Upper lobe of right lung (tissue), 1 donor: ENCODE measurements around the gene SLAMF1. TPM values are rescaled to one million over a fixed set of nuclear protein-coding genes. Genes with fewer than 3 reads are reported as not detected.
"Not testable (repeated sequence)": the region's sequence is repeated elsewhere in the genome, so short reads cannot be mapped to it uniquely, and the experiment has no call there.

Experiments
- ATAC-seq: fragments of 200-7000 bp; cut with Tn5 transposase; one replicate; pipeline ENCODE4 v1.9.1; 2020; ENCODE audit warnings: mild to moderate bottlenecking, moderate library complexity
- DNase-seq: peaks from one replicate; pipeline ENCODE4 v3.0.0-alpha.2; 2020
- H3K27ac ChIP-seq: fragments of 200-600 bp; one replicate; pipeline ENCODE4 v1.8.0; 2022
- H3K27me3 ChIP-seq: fragments of 200-600 bp; one replicate; pipeline ENCODE4 v1.8.0; 2022; ENCODE audit warnings: mild to moderate bottlenecking
- H3K36me3 ChIP-seq: fragments of 200-600 bp; one replicate; pipeline ENCODE4 v1.8.0; 2022
- H3K4me1 ChIP-seq: fragments of 200-600 bp; one replicate; pipeline ENCODE4 v1.8.0; 2022
- H3K4me3 ChIP-seq: fragments of 200-600 bp; one replicate; pipeline ENCODE4 v1.8.0; 2022; ENCODE audit warnings: mild to moderate bottlenecking
- H3K9me3 ChIP-seq: fragments of 200-600 bp; one replicate; pipeline ENCODE4 v1.8.0; 2022
- CTCF ChIP-seq: fragments of 200-600 bp; IDR thresholded peaks from one replicate; pipeline ENCODE4 v1.8.0; 2022; ENCODE audit warnings: antibody characterized with exemption
- intact Hi-C: fragments of 100-400 bp; cut with DNase I; formaldehyde crosslinking; loops from one replicate; pipeline ENCODE4 v1.11.0; 2022
- total RNA-seq: library from RNA; stranded (reverse); fragmentation: NEBNext Ultra II Directional; extraction: Animal tissue kit (Norgen Biotek cat#: 25700); gene quantifications from one replicate; pipeline ENCODE4 v1.2.1, GENCODE V29; 2021
- donor health status: DM: no; HTN: yes; CAD: no; lungs with severe emphysema.

The SLAMF1 gene
- total RNA-seq, 1 donor from 2014 or later = 1.6 TPM

GRCh38 chr1:160560045-160560705, 86.7 kb downstream of the SLAMF1 start:
- ATAC-seq (no peak), DNase-seq (no peak)
- Histone ChIP-seq H3K27me3 (no peaks in the 10 kb centered on the region), H3K36me3 (no peaks in the 10 kb centered on the region), H3K9me3 (no peaks in the 10 kb centered on the region), H3K27ac (no peak overlapping the region), H3K4me1 (no peaks in the 10 kb centered on the region), H3K4me3 (no peak overlapping the region)
- TF ChIP-seq CTCF = no peak
- intact Hi-C loops = no loop called here

DNA sequence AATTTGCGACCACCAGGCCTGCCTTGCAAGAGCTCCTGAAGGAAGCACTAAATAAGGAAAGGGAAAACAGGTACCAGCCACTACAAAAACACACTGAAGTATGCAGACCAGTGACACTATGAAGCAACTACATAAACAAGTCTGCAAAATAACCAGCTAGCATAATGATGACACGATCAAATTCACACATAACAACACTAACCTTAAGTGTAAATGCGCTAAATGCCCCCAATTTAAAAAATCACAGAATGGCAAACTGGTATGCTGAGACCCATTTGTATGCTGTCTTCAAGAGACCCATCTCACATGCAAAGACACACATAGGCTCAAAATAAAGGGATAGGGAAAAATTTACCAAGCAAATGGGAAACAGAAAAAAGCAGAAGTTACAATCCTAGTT, 87.4 kb downstream of the SLAMF1 start:
- H3K9me3 ChIP-seq, DNase-seq, H3K4me1 ChIP-seq, H3K36me3 ChIP-seq, H3K4me3 ChIP-seq, H3K27me3 ChIP-seq, intact Hi-C loops, ATAC-seq, H3K27ac ChIP-seq: not testable (repeated sequence)

DNA sequence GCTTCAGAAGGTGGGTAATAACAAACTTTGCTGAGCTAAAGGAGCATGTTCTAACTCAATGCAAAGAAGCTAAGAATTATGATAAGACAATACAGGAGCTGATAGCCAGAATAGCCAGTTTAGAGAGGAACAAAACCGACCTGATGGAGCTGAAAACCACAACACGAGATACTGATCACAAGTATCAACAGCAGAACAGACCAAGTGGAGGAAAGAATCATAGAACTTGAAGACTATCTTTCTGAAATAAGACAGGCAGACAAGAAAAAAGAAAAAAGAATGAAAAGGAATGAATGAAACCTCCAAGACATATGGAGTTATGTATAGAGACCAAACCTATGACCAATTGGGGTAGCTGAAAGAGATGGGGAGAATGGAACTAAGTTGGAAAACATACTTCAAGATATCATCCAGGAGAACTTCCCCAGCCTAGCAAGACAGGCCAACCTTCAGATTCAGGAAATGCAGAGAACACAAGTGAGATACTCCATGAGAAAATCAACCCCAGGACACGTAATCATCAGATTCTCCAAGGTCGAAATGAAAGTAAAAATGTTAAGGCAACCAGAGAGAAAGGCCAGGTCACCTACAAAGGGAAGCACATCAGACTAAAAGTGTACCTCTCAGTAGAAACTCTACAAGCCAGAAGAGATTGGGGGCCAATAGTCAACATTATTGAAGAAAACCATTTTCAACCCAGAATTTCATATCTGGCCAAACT, 88.0 kb downstream of the SLAMF1 start:
- Histone ChIP-seq H3K9me3 (no peaks in the 10 kb centered on the region), H3K4me1 (no peaks in the 10 kb centered on the region), H3K36me3 (no peaks in the 10 kb centered on the region), H3K27me3 (no peaks in the 10 kb centered on the region), H3K27ac (no peak overlapping the region), H3K4me3 (no peak overlapping the region)
- TF ChIP-seq CTCF = no peak
- DNase-seq = no peak
- intact Hi-C loops = no loop called here
- no peak for ATAC-seq

Other genes with a start within 250 kb of the SLAMF1 start
- 6.3 TPM for gene VANGL2, start 246.5 kb downstream of the SLAMF1 start, total RNA-seq
- gene SLAMF6, start 123.8 kb downstream of the SLAMF1 start, total RNA-seq = 4.4 TPM
- 20.7 TPM for gene CD84, start 67.5 kb downstream of the SLAMF1 start, total RNA-seq
- 21.5 TPM for gene CD48, start 64.8 kb upstream of the SLAMF1 start, total RNA-seq
- gene SLAMF7, start 92.2 kb upstream of the SLAMF1 start, total RNA-seq = 9.2 TPM
- gene LY9, start 149.1 kb upstream of the SLAMF1 start, total RNA-seq = 3.3 TPM
- 3.0 TPM for gene CD244, start 215.8 kb upstream of the SLAMF1 start, total RNA-seq
- gene ITLN1, start 238.1 kb upstream of the SLAMF1 start, total RNA-seq = 295 TPM